PC-3 (cell line): ENCODE results near the gene EIF2B5. TPM values are rescaled to one million over a fixed set of nuclear protein-coding genes. Genes with fewer than 3 reads are reported as not detected.

Source experiments
- ATAC-seq: fragments of 200-7000 bp; cut with Tn5 transposase; 2 replicates; pipeline ENCODE4 v1.9.1; 2020; ENCODE audit warnings: mild to moderate bottlenecking, moderate library complexity
- BruUV-seq: library from RNA; stranded (reverse); fragments of 400-500 nt; replicated peaks from 2 replicates; lab custom pipeline; 2021; lab: Mats Ljungman, UMichigan
- CTCF ChIA-PET: fragments of 300-600 bp; sonication (Branson Sonifier 250); formaldehyde crosslinking; loops from one replicate; lab custom pipeline; 2022; ENCODE audit warnings: antibody characterized with exemption; lab: Charles Lee
- POLR2A ChIA-PET: fragments of 300-600 bp; sonication (Branson Sonifier 250); formaldehyde crosslinking; loops from one replicate; lab custom pipeline; 2022; ENCODE audit warnings: antibody characterized with exemption; ENCODE audit not compliant: unreplicated experiment; lab: Charles Lee
- DNase-seq: peaks from one replicate; pipeline ENCODE4 v3.0.0-alpha.2; 2015
- H2AFZ ChIP-seq: fragments of 300-600 bp; sonication (generic); 2 replicates; pipeline ENCODE4 v1.6.0; 2016; ENCODE audit warnings: antibody characterized with exemption, low read length
- H3F3A ChIP-seq: fragments of 300-600 bp; sonication (generic); one replicate; pipeline ENCODE4 v1.6.0; 2017; ENCODE audit warnings: antibody characterized with exemption, low read length, control low read depth, mild to moderate bottlenecking; ENCODE audit not compliant: unreplicated experiment
- H3K27ac ChIP-seq: fragments of 300-600 bp; sonication (generic); 2 replicates; pipeline ENCODE4 v1.5.1; 2016; ENCODE audit warnings: mild to moderate bottlenecking, low read length
- H3K27me3 ChIP-seq: fragments of 300-600 bp; sonication (generic); 2 replicates; pipeline ENCODE4 v1.6.1; 2016; ENCODE audit warnings: low read length, mixed read lengths
- H3K36me3 ChIP-seq: fragments of 300-600 bp; sonication (generic); 2 replicates; pipeline ENCODE4 v1.6.1; 2016; ENCODE audit warnings: low read depth, mixed run types, low read length, mixed read lengths
- H3K4me1 ChIP-seq: fragments of 300-600 bp; sonication (generic); 2 replicates; pipeline ENCODE4 v1.5.1; 2016; ENCODE audit warnings: low read length; ENCODE audit not compliant: insufficient read depth
- H3K4me2 ChIP-seq: fragments of 300-600 bp; sonication (generic); 2 replicates; pipeline ENCODE4 v1.6.0; 2016; ENCODE audit warnings: low read length
- H3K4me3 ChIP-seq: fragments of 300-600 bp; sonication (generic); 2 replicates; pipeline ENCODE4 v1.5.1; 2016; ENCODE audit warnings: mild to moderate bottlenecking, low read length, mixed read lengths
- H3K79me2 ChIP-seq: fragments of 300-600 bp; sonication (generic); 2 replicates; pipeline ENCODE4 v1.6.1; 2017; ENCODE audit warnings: low read length, mixed read lengths
- H3K9ac ChIP-seq: fragments of 300-600 bp; sonication (generic); 2 replicates; pipeline ENCODE4 v1.6.0; 2016; ENCODE audit warnings: mild to moderate bottlenecking, low read length
- H3K9me2 ChIP-seq: fragments of 300-600 bp; sonication (generic); replicated peaks from 2 replicates; pipeline ENCODE4 v1.6.1; 2016; ENCODE audit warnings: mixed run types, low read length, mixed read lengths
- H3K9me3 ChIP-seq: fragments of 300-600 bp; sonication (generic); 2 replicates; pipeline ENCODE4 v1.6.1; 2016; ENCODE audit warnings: low read length, mixed read lengths
- H4K20me1 ChIP-seq: fragments of 300-600 bp; sonication (generic); 2 replicates; pipeline ENCODE4 v1.6.1; 2016; ENCODE audit warnings: low read length, mixed read lengths
- EZH2 ChIP-seq: fragments of 300-600 bp; sonication (generic); IDR thresholded peaks from one replicate; pipeline ENCODE4 v1.6.1; 2017; ENCODE audit warnings: antibody characterized with exemption, mild to moderate bottlenecking, low read length; ENCODE audit not compliant: unreplicated experiment
- EZH2phosphoT487 ChIP-seq: fragments of 300-600 bp; sonication (generic); IDR thresholded peaks from 2 replicates; pipeline ENCODE4 v1.6.1; 2018; ENCODE audit warnings: mild to moderate bottlenecking, antibody characterized with exemption, low read length, borderline replicate concordance
- intact Hi-C: fragments of 100-400 bp; cut with micrococcal nuclease; formaldehyde crosslinking; loops from 2 replicates; pipeline ENCODE4 v1.9.0; 2023
- total RNA-seq: library from RNA; depleted of rRNA; stranded (reverse); fragments of >200 nt; gene quantifications from 2 replicates; pipeline ENCODE4 v1.2.3, GENCODE V29; 2014
- TF ChIP-seq, protein P1 (sequence below): fragments of 300-600 bp; sonication (generic); conservative IDR thresholded peaks from 2 replicates; pipeline ENCODE4 v1.5.1; 2017; ENCODE audit warnings: antibody characterized with exemption, low read depth, mild to moderate bottlenecking, low read length

EIF2B5 gene
- total RNA-seq, 1 experiment from 2014 or later = 51.3 TPM

DNA sequence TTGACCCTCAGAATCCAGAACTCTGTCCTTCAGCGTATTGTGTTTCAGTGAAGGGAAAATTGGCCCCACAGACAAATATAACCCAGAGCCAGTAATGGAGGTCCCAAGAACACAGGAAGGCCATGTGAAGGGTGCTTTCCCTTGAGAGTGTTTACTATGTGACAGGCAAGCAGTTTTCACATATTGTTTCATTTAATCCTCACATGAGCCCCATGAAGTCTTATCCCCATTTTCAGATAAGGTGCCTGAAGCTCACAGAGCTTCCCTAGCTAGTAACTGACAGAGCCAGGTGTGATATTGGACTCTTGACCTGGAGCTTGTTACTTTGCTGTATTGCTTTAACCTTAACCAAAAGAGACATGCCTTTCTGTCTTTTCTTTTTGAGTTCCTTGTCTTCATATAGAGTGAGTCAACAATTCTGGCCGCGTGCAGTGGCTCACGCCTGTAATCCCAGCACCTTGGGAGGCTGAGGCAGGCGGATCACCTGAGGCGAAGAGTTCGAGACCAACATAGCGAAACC lies 10.7 kb downstream of the EIF2B5 start:
- ChIA-PET POLR2A (interaction anchor here (0.7 kb wide), 1 partner anchor 76 kb away, joined by 25 read pairs; no protein-coding TSS in a partner anchor), CTCF (interaction anchor here (0.6 kb wide), 2 partner anchors 52 to 88 kb away, joined by 3 to 4 read pairs; no protein-coding TSS in a partner anchor)
- peaks cover 26% of the 10 kb centered on the region for H3K36me3 ChIP-seq
- TF ChIP-seq EZH2 = no peak
- TF ChIP-seq, protein P1, sequence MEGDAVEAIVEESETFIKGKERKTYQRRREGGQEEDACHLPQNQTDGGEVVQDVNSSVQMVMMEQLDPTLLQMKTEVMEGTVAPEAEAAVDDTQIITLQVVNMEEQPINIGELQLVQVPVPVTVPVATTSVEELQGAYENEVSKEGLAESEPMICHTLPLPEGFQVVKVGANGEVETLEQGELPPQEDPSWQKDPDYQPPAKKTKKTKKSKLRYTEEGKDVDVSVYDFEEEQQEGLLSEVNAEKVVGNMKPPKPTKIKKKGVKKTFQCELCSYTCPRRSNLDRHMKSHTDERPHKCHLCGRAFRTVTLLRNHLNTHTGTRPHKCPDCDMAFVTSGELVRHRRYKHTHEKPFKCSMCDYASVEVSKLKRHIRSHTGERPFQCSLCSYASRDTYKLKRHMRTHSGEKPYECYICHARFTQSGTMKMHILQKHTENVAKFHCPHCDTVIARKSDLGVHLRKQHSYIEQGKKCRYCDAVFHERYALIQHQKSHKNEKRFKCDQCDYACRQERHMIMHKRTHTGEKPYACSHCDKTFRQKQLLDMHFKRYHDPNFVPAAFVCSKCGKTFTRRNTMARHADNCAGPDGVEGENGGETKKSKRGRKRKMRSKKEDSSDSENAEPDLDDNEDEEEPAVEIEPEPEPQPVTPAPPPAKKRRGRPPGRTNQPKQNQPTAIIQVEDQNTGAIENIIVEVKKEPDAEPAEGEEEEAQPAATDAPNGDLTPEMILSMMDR = no peak
- no peak for TF ChIP-seq EZH2phosphoT487
- no peaks in the 10 kb centered on the region for H3K4me1 ChIP-seq
- BruUV-seq = no TSS peak
- no peak overlapping the region for H3K27ac ChIP-seq
- no peaks in the 10 kb centered on the region for H3K9me3 ChIP-seq
- no peak overlapping the region for H2AFZ ChIP-seq
- ATAC-seq (no peak), DNase-seq (no peak)
- H3K9ac ChIP-seq = no peak overlapping the region
- H3K27me3 ChIP-seq = no peaks in the 10 kb centered on the region
- peaks cover 4% of the 10 kb centered on the region for H3F3A ChIP-seq
- no peak overlapping the region for H3K4me2 ChIP-seq
- intact Hi-C loops = loop anchor here (1.0 to 5.0 kb wide), 3 partner anchors 41 to 143 kb away; partner anchors contain the start of gene ABCF3
- no peak overlapping the region for H3K4me3 ChIP-seq
- H3K9me2 ChIP-seq = no peaks in the 10 kb centered on the region
- no peaks in the 10 kb centered on the region for H4K20me1 ChIP-seq
- H3K79me2 ChIP-seq = no peaks in the 10 kb centered on the region

DNA sequence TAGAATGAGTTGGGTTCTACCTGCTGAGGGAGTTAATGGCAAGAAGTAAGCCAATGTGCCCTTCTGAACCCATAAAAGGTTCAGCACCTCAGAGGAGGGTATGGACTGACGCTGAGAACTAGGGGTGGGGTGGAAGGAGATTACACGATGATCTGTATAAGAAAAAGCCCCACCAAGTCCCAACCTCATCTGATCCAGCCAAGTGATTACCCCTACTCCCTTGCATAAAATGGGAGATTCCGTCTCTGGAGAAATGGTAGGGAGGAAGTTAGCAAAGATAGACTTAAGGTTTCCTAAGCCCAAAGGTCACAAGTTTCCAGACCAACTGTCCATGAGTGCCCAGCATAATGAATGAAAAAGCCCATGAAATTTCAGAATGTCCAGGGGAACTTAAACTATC lies 12.9 kb downstream of the EIF2B5 start:
- Histone ChIP-seq H3K4me1 (no peaks in the 10 kb centered on the region), H3K9me3 (no peaks in the 10 kb centered on the region), H3K4me3 (no peak overlapping the region), H3F3A (peaks cover 4% of the 10 kb centered on the region), H3K4me2 (no peak overlapping the region), H3K9me2 (no peaks in the 10 kb centered on the region), H3K79me2 (no peaks in the 10 kb centered on the region), H3K27ac (no peak overlapping the region), H3K36me3 (peaks cover 11% of the 10 kb centered on the region), H3K9ac (no peak overlapping the region), H2AFZ (no peak overlapping the region), H4K20me1 (no peaks in the 10 kb centered on the region), H3K27me3 (no peaks in the 10 kb centered on the region)
- intact Hi-C loops = loop anchor here (5.0 kb wide), 1 partner anchor 39 kb away; the partner anchor contains the start of gene ABCF3
- DNase-seq = no peak
- no TSS peak for BruUV-seq
- TF ChIP-seq, protein P1 = no peak
- TF ChIP-seq EZH2 = no peak
- ChIA-PET CTCF (no interaction called here), POLR2A (interaction anchor here (0.7 kb wide), 1 partner anchor 37 kb away, joined by 3 read pairs; no protein-coding TSS in a partner anchor)
- no peak for ATAC-seq

DNA sequence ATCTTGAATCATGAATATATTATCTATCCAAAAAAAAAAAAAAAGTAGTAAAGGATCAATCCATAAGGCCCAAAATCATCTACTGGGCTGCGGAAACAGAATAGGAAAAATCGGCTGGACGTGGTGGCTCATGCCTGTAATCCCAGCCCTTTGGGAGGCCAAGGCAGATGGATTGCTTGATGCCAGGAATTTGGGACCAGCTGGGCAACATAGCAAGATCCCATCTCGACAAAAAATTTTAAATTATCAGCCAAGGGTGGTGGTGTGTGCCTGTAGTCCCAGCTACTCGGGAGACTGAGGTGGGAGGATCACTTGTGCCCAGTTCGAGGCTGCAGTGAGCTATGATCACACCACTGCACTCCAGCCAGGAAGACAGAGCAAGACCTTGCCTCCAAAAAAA lies 14.0 kb downstream of the EIF2B5 start:
- BruUV-seq = no TSS peak
- H3K27ac ChIP-seq = no peak overlapping the region
- TF ChIP-seq, protein P1 = no peak
- TF ChIP-seq EZH2 = no peak
- TF ChIP-seq EZH2phosphoT487 = no peak
- no peak overlapping the region for H3K4me3 ChIP-seq
- no peak overlapping the region for H2AFZ ChIP-seq
- H3K9ac ChIP-seq = no peak overlapping the region
- ChIA-PET CTCF (no interaction called here), POLR2A (interaction anchor here (0.6 kb wide), 1 partner anchor 48 kb away, joined by 9 read pairs; no protein-coding TSS in a partner anchor)
- ATAC-seq = no peak
- H3K9me2 ChIP-seq = no peaks in the 10 kb centered on the region
- peaks cover 4% of the 10 kb centered on the region for H3F3A ChIP-seq
- intact Hi-C loops = loop anchor here (5.0 kb wide), 1 partner anchor 38 kb away; the partner anchor contains the start of gene ABCF3
- peaks cover under 1% of the 10 kb centered on the region; the same call in 1 of the 2 replicates for H3K36me3 ChIP-seq
- H3K4me2 ChIP-seq = no peak overlapping the region
- H3K4me1 ChIP-seq = no peaks in the 10 kb centered on the region
- no peaks in the 10 kb centered on the region for H3K27me3 ChIP-seq
- no peak for DNase-seq
- H4K20me1 ChIP-seq = no peaks in the 10 kb centered on the region
- H3K79me2 ChIP-seq = no peaks in the 10 kb centered on the region
- no peaks in the 10 kb centered on the region for H3K9me3 ChIP-seq
